GM06990 (cell line): ENCODE measurements around the gene CCDC148.
"Not testable (repeated sequence)": the region's sequence is repeated elsewhere in the genome, so short reads cannot be mapped to it uniquely, and the experiment has no call there.

Experiments used
- DNase-seq: peaks from one replicate; pipeline ENCODE4 v3.0.0-alpha.2; 2011; ENCODE audit not compliant: insufficient read length; ENCODE audit errors: extremely low read depth
- H3K27me3 ChIP-seq: replicated peaks from 2 replicates; pipeline ENCODE4 v1.6.0; 2011; ENCODE audit warnings: low read length; ENCODE audit not compliant: control insufficient read depth, insufficient read depth
- H3K36me3 ChIP-seq: 2 replicates; pipeline ENCODE4 v1.5.1; 2011; ENCODE audit warnings: low read length; ENCODE audit not compliant: control insufficient read depth, insufficient read depth
- H3K4me3 ChIP-seq: replicated peaks from 2 replicates; pipeline ENCODE4 v1.5.1; 2011; ENCODE audit warnings: low read depth, mild to moderate bottlenecking, control low read depth, low read length
- CTCF ChIP-seq: IDR thresholded peaks from 2 replicates; pipeline ENCODE4 v1.5.1; 2011; ENCODE audit warnings: low read length, control low read depth, mild to moderate bottlenecking, inconsistent platforms; ENCODE audit not compliant: insufficient read depth, poor library complexity, severe bottlenecking

The CCDC148 gene

GRCh38 chr2:158481116-158481515 lies 24.6 kb upstream of the CCDC148 start:
- DNase-seq, result no peak
- Histone ChIP-seq H3K36me3 (no peaks in the 10 kb centered on the region), H3K27me3 (no peaks in the 10 kb centered on the region), H3K4me3 (no peak overlapping the region)
- TF ChIP-seq CTCF, result no peak

GRCh38 chr2:158478816-158479215 lies 22.3 kb upstream of the CCDC148 start:
- no peaks in the 10 kb centered on the region for H3K27me3 ChIP-seq
- DNase-seq, result no peak
- no peak for TF ChIP-seq CTCF
- no peak overlapping the region for H3K4me3 ChIP-seq
- no peaks in the 10 kb centered on the region for H3K36me3 ChIP-seq

- no peak for TF ChIP-seq CTCF
- Histone ChIP-seq H3K27me3 (no peaks in the 10 kb centered on the region), H3K36me3 (no peaks in the 10 kb centered on the region), H3K4me3 (no peak overlapping the region)
- no peak for DNase-seq
Observed at GRCh38 chr2:158478237-158478636, 21.7 kb upstream of the CCDC148 start.

GRCh38 chr2:158477202-158477601 lies 20.6 kb upstream of the CCDC148 start:
- Histone ChIP-seq H3K36me3 (no peaks in the 10 kb centered on the region), H3K4me3 (no peak overlapping the region), H3K27me3 (no peaks in the 10 kb centered on the region)
- no peak for DNase-seq
- no peak for TF ChIP-seq CTCF

- DNase-seq, H3K4me3 ChIP-seq, H3K36me3 ChIP-seq, H3K27me3 ChIP-seq: not testable (repeated sequence)
Observed at GRCh38 chr2:158474526-158475011, 18.0 kb upstream of the CCDC148 start.

GRCh38 chr2:158473719-158474392 lies 17.3 kb upstream of the CCDC148 start:
- Histone ChIP-seq H3K27me3 (no peaks in the 10 kb centered on the region), H3K4me3 (no peak overlapping the region), H3K36me3 (no peaks in the 10 kb centered on the region)
- no peak for DNase-seq
- TF ChIP-seq CTCF, result no peak

- not testable (repeated sequence) for H3K27me3 ChIP-seq, DNase-seq, H3K36me3 ChIP-seq, H3K4me3 ChIP-seq
Observed at GRCh38 chr2:158473300-158473699, 16.7 kb upstream of the CCDC148 start.

- not testable (repeated sequence) for DNase-seq, H3K4me3 ChIP-seq, H3K36me3 ChIP-seq
Observed at GRCh38 chr2:158472829-158473228, 16.3 kb upstream of the CCDC148 start.

More at GRCh38 chr2:158472829-158473228, 16.3 kb upstream of the CCDC148 start:
- H3K27me3 ChIP-seq, result not testable (repeated sequence)
